ENCODE measurements around the gene MARVELD3. TPM values are rescaled to one million over a fixed set of nuclear protein-coding genes. Genes with fewer than 3 reads are reported as not detected.
"Not testable (repeated sequence)": the region's sequence is repeated elsewhere in the genome, so short reads cannot be mapped to it uniquely, and the experiment has no call there.

The MARVELD3 gene, protein sequence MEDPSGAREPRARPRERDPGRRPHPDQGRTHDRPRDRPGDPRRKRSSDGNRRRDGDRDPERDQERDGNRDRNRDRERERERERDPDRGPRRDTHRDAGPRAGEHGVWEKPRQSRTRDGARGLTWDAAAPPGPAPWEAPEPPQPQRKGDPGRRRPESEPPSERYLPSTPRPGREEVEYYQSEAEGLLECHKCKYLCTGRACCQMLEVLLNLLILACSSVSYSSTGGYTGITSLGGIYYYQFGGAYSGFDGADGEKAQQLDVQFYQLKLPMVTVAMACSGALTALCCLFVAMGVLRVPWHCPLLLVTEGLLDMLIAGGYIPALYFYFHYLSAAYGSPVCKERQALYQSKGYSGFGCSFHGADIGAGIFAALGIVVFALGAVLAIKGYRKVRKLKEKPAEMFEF
- total RNA-seq (not detected), polyA plus RNA-seq (not detected)

DNA sequence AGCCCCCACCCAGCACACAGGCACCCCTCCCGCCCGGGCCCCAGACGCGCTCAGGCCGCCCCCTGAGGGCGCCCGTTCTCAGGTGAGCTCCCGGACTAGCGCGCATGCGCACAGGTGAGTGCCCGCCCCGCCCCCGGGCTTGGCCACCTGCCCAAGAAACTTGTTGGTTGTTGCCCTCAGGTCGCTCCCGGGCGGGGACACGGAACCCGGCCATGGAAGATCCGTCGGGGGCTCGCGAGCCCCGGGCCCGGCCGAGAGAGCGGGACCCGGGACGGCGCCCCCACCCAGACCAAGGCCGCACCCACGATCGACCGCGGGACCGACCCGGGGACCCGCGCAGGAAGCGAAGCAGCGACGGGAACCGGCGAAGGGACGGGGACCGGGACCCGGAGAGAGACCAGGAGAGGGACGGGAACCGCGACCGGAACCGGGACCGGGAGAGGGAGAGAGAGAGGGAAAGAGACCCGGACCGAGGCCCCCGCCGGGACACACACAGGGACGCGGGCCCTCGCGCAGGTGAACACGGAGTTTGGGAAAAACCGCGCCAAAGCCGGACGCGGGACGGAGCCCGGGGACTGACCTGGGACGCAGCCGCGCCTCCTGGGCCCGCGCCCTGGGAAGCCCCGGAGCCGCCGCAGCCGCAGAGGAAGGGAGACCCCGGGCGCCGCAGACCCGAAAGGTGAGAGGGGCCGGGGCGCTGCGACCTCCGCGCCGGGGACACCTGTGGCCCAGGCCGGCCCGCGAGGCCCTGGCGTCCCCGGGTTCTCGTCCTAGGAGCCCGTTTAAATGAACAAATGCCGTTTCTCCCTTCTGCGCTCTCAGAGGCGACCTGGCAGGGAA lies at the start of gene MARVELD3:
TSS of gene MARVELD3 (plus strand) at position 167 of the 840 bp plus-strand sequence. CDS start at position 213, 46 bp downstream.
- ChIA-PET CTCF (ENCODE audit: partially characterized antibody) (interaction anchor here (1.0 kb wide), 1 partner anchor 15 kb away, joined by 4 read pairs; no protein-coding TSS in a partner anchor), POLR2A (ENCODE audit: partially characterized antibody) (interaction anchor here (0.6 kb wide), 1 partner anchor 61 kb away, joined by 3 read pairs; no protein-coding TSS in a partner anchor)
- H3K9me3 ChIP-seq (ENCODE audit: control insufficient read depth in 1 of 2, low read length in 2 of 2), result no peaks in the 10 kb centered on the region
- Mint-ChIP-seq H3K9me3 (peaks cover 0 to 3% (median 0%) of the 10 kb centered on the region in 8 donors), H3K4me3 (peak within 1 kb of the TSS; percentile 17 to 77 (median 59)), H3K27me3 (peaks cover 6 to 10% of the 10 kb centered on the region in 2 donors), H3K4me1 (peaks cover 8 to 12% (median 11%) of the 10 kb centered on the region in 4 donors), H3K36me3 (no peaks in the 10 kb centered on the region), H3K27ac (no peak within 1 kb of the TSS)
- H3K4me1 ChIP-seq (ENCODE audit: insufficient read depth, low read length), result peaks cover 20% of the 10 kb centered on the region
- H3K4me3 ChIP-seq (ENCODE audit: low read length in 2 of 2), result peak within 1 kb of the TSS in 1 of 2 donors; percentile 44
- no peaks in the 10 kb centered on the region for H3K27me3 ChIP-seq (ENCODE audit: insufficient read depth, low read length)
- H3K27ac ChIP-seq (ENCODE audit: low read depth, low read length), result no peak within 1 kb of the TSS
- intact Hi-C loops (cut with micrococcal nuclease), result no loop called here
- no peaks in the 10 kb centered on the region for H3K36me3 ChIP-seq (ENCODE audit: insufficient read depth, low read length)
- peak in 3 of 5 donors; percentile 17 to 21 (median 21) for DNase-seq

DNA sequence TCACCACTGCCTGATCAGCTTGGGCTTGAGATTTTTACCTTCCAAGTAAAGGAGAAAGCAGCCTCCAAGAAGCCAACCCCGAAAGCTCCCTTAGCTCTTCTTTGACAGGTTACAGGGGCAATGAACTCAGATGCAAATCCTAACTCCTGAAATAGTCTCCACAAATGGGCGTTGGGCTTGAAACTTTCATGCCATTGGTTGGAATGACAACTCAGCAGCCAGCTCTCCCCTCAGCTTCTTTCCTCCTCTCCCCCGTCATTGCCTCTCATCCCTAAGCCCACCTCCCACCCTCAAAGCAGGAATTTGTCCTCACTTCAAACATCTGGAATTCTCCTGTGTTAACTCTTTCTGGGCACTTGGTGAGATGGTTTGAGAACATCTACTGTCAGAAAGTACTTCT lies 49.0 kb upstream of the MARVELD3 start, which contains the start of gene TAT:
TSS of gene TAT (minus strand) at position 122 of the 400 bp plus-strand sequence. CDS start 677 bp downstream, outside the sequence.
- POLR2A ChIA-PET (ENCODE audit: partially characterized antibody), result no interaction called here
- H3K27ac Mint-ChIP-seq, result no peak within 1 kb of the TSS

DNA sequence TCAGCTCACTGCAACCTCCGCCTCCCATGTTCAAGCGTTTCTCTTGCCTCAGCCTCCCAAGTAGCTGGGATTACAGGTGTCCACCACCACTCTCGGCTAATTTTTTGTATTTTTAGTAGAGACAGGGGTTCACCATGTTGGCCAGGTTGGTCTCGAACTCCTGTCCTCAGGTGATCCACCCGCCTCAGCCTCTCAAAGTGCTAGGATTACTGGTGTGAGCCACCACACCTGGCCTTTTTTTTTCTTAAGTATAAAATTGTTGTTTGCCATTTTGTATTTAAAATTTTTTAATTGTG lies 43.5 kb upstream of the MARVELD3 start:
- H3K4me1 ChIP-seq (ENCODE audit: insufficient read depth, low read length); H3K36me3 ChIP-seq (ENCODE audit: insufficient read depth, low read length); H3K36me3 Mint-ChIP-seq; H3K9me3 ChIP-seq (ENCODE audit: control insufficient read depth in 1 of 2, low read length in 2 of 2); H3K27ac Mint-ChIP-seq; H3K27ac ChIP-seq (ENCODE audit: low read depth, low read length); DNase-seq; H3K4me3 ChIP-seq (ENCODE audit: low read length in 2 of 2); intact Hi-C loops (cut with micrococcal nuclease); POLR2A ChIA-PET (ENCODE audit: partially characterized antibody); H3K9me3 Mint-ChIP-seq; H3K27me3 ChIP-seq (ENCODE audit: insufficient read depth, low read length); H3K4me3 Mint-ChIP-seq; H3K4me1 Mint-ChIP-seq: not testable (repeated sequence)
- peaks cover 18 to 22% of the 10 kb centered on the region in 2 donors for H3K27me3 Mint-ChIP-seq
- CTCF ChIA-PET (ENCODE audit: partially characterized antibody), result interaction anchor here (0.7 kb wide), 1 partner anchor 14 kb away, joined by 3 read pairs; no protein-coding TSS in a partner anchor

More for the DNA sequence above, 49.0 kb upstream of the MARVELD3 start, which contains the start of gene TAT:
- peaks cover 13 to 18% of the 10 kb centered on the region in 2 donors for H3K27me3 Mint-ChIP-seq
- Histone ChIP-seq H3K4me3 (ENCODE audit: low read length in 2 of 2) (no peak within 1 kb of the TSS), H3K27ac (ENCODE audit: low read depth, low read length) (no peak within 1 kb of the TSS), H3K9me3 (ENCODE audit: control insufficient read depth in 1 of 2, low read length in 2 of 2) (no peaks in the 10 kb centered on the region), H3K4me1 (ENCODE audit: insufficient read depth, low read length) (no peaks in the 10 kb centered on the region), H3K36me3 (ENCODE audit: insufficient read depth, low read length) (no peaks in the 10 kb centered on the region), H3K27me3 (ENCODE audit: insufficient read depth, low read length) (no peaks in the 10 kb centered on the region)
- H3K4me3 Mint-ChIP-seq, result no peak within 1 kb of the TSS
- H3K4me1 Mint-ChIP-seq, result no peaks in the 10 kb centered on the region
- DNase-seq, result no peak
- no peaks in the 10 kb centered on the region for H3K36me3 Mint-ChIP-seq
- intact Hi-C loops (cut with micrococcal nuclease), result no loop called here
- H3K9me3 Mint-ChIP-seq, result no peaks in the 10 kb centered on the region
- CTCF ChIA-PET (ENCODE audit: partially characterized antibody), result interaction anchor here (2.1 kb wide), 1 partner anchor 12 kb away, joined by 8 read pairs; no protein-coding TSS in a partner anchor

DNA sequence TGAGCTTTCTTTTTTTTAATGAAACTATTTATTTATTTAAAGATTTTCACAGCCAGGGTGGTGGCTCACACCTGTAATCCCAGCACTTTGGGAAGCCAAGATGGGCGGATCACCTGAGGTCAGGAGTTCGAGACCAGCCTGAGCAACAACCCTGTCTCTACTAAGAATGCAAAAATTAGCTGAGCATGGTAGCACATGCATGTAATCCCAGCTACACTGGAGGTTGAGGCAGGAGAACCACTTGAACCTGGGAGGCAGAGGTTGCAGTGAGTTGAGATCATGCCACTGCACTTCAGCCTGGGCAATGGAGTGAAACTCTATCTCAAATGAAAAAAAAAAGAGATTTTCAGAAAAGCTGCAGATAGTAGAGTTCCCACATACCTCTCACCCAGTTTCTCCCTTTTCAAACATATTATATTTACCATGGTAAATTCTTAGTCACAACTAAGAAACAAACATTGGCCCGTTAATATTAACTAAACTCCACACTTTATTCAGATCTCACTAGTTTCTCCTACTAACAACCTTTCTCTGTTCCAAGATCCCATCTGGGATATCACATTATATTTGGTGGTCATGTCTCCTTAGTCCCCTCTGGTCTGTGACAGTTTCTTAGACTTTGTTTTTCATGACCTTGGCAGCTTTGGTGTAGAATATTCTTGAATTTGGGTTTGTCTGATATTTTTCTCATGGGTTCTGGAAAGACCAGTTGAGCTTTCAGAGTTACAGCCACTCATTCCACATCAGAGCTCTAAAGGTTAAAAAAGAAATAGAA lies 41.3 kb upstream of the MARVELD3 start:
- POLR2A ChIA-PET (ENCODE audit: partially characterized antibody), result no interaction called here
- H3K27ac Mint-ChIP-seq, result no peak overlapping the region
- no peaks in the 10 kb centered on the region for H3K4me1 Mint-ChIP-seq
- no peak for DNase-seq
- H3K9me3 ChIP-seq (ENCODE audit: control insufficient read depth in 1 of 2, low read length in 2 of 2), result no peaks in the 10 kb centered on the region
- H3K4me3 ChIP-seq (ENCODE audit: low read length in 2 of 2), result no peak overlapping the region
- H3K4me3 Mint-ChIP-seq, result no peak overlapping the region
- H3K4me1 ChIP-seq (ENCODE audit: insufficient read depth, low read length), result no peaks in the 10 kb centered on the region
- peaks cover 23 to 27% of the 10 kb centered on the region in 2 donors for H3K27me3 Mint-ChIP-seq
- peaks cover 0 to 9% (median 0%) of the 10 kb centered on the region in 8 donors for H3K9me3 Mint-ChIP-seq
- CTCF ChIA-PET (ENCODE audit: partially characterized antibody), result no interaction called here
- no peak overlapping the region for H3K27ac ChIP-seq (ENCODE audit: low read depth, low read length)
- H3K36me3 ChIP-seq (ENCODE audit: insufficient read depth, low read length), result no peaks in the 10 kb centered on the region
- intact Hi-C loops (cut with micrococcal nuclease), result no loop called here
- no peaks in the 10 kb centered on the region for H3K36me3 Mint-ChIP-seq
- H3K27me3 ChIP-seq (ENCODE audit: insufficient read depth, low read length), result no peaks in the 10 kb centered on the region

DNA sequence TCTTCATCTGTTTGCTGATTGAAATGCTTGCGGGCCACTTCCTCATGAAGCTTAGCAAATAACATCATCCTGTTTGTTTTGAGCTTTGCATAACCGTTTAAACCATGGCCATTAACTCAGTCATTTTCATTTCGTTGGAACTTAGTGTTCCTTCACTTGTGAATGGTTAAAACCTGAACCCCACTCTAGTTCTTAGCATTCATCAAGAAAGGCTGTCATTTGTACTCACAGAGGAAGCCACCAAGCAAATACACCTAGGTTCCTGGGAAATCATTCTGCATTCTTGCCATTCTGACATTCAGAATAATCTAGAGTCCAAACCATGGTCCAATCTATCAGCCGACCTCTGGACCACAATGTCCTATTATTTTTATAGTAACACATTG lies 40.7 kb upstream of the MARVELD3 start:
- no peaks in the 10 kb centered on the region for H3K9me3 ChIP-seq (ENCODE audit: control insufficient read depth in 1 of 2, low read length in 2 of 2)
- intact Hi-C loops (cut with micrococcal nuclease), result no loop called here
- H3K4me1 Mint-ChIP-seq, result no peaks in the 10 kb centered on the region
- no peaks in the 10 kb centered on the region for H3K27me3 ChIP-seq (ENCODE audit: insufficient read depth, low read length)
- H3K27me3 Mint-ChIP-seq, result peaks cover 23 to 28% of the 10 kb centered on the region in 2 donors
- ChIA-PET CTCF (ENCODE audit: partially characterized antibody) (interaction anchor here (1.1 kb wide), 1 partner anchor 25 kb away, joined by 5 read pairs; no protein-coding TSS in a partner anchor), POLR2A (ENCODE audit: partially characterized antibody) (no interaction called here)
- H3K27ac Mint-ChIP-seq, result no peak overlapping the region
- no peaks in the 10 kb centered on the region for H3K36me3 Mint-ChIP-seq
- peaks cover 0 to 9% (median 0%) of the 10 kb centered on the region in 8 donors for H3K9me3 Mint-ChIP-seq
- H3K4me1 ChIP-seq (ENCODE audit: insufficient read depth, low read length), result no peaks in the 10 kb centered on the region
- no peak for DNase-seq
- no peaks in the 10 kb centered on the region for H3K36me3 ChIP-seq (ENCODE audit: insufficient read depth, low read length)
- H3K4me3 ChIP-seq (ENCODE audit: low read length in 2 of 2), result no peak overlapping the region
- H3K27ac ChIP-seq (ENCODE audit: low read depth, low read length), result no peak overlapping the region
- no peak overlapping the region for H3K4me3 Mint-ChIP-seq

DNA sequence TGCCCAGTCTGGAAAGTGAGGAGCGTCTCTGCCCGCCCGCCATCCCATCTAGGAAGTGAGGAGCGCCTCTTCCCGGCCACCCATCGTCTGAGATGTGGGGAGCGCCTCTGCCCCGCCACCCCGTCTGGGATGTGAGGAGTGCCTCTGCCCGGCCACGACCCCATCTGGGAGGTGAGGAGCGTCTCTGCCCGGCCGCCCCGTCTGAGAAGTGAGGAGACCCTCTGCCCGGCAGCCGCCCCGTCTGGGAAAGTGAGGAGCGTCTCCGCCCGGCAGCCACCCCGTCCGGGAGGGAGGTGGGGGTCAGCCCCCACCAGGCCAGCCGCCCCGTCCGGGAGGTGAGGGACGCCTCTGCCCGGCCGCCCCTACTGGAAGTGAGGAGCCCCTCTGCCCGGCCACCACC lies 36.6 kb upstream of the MARVELD3 start:
- H3K4me3 ChIP-seq (ENCODE audit: low read length in 2 of 2); H3K27ac ChIP-seq (ENCODE audit: low read depth, low read length); H3K4me1 Mint-ChIP-seq; intact Hi-C loops (cut with micrococcal nuclease); POLR2A ChIA-PET (ENCODE audit: partially characterized antibody); H3K27me3 ChIP-seq (ENCODE audit: insufficient read depth, low read length); H3K27ac Mint-ChIP-seq; H3K36me3 ChIP-seq (ENCODE audit: insufficient read depth, low read length); H3K9me3 ChIP-seq (ENCODE audit: control insufficient read depth in 1 of 2, low read length in 2 of 2); H3K4me3 Mint-ChIP-seq; DNase-seq; H3K36me3 Mint-ChIP-seq; H3K4me1 ChIP-seq (ENCODE audit: insufficient read depth, low read length); H3K9me3 Mint-ChIP-seq: not testable (repeated sequence)
- CTCF ChIA-PET (ENCODE audit: partially characterized antibody), result interaction anchor here (1.2 kb wide), 1 partner anchor 22 kb away, joined by 3 read pairs; no protein-coding TSS in a partner anchor
- H3K27me3 Mint-ChIP-seq, result peaks cover 40 to 55% of the 10 kb centered on the region in 2 donors
